DOHH2 (cell line): ENCODE data around the gene APCDD1L.

ENCODE experiments used
- H3F3A ChIP-seq: fragments of 200-600 bp; sonication (generic), shearing (Covaris generic); 2 replicates; pipeline ENCODE4 v1.6.0; 2016; ENCODE audit warnings: antibody characterized with exemption, mild to moderate bottlenecking; ENCODE audit not compliant: control insufficient read depth, insufficient read depth
- H3K27ac ChIP-seq: fragments of 200-600 bp; sonication (generic); 2 replicates; pipeline ENCODE4 v1.5.1; 2014; ENCODE audit warnings: low read depth, mild to moderate bottlenecking, low read length, moderate library complexity
- H3K27me3 ChIP-seq: fragments of 200-600 bp; sonication (generic); 2 replicates; pipeline ENCODE4 v1.6.1; 2014; ENCODE audit warnings: mild to moderate bottlenecking, low read length, mixed read lengths; ENCODE audit not compliant: control insufficient read depth
- H3K36me3 ChIP-seq: fragments of 200-600 bp; sonication (generic); 2 replicates; pipeline ENCODE4 v1.6.1; 2014; ENCODE audit warnings: mild to moderate bottlenecking, low read length, moderate library complexity, mixed read lengths; ENCODE audit not compliant: control insufficient read depth
- H3K4me1 ChIP-seq: fragments of 200-600 bp; sonication (generic); 2 replicates; pipeline ENCODE4 v1.6.1; 2014; ENCODE audit warnings: mild to moderate bottlenecking, low read length, mixed read lengths; ENCODE audit not compliant: control insufficient read depth
- H3K4me2 ChIP-seq: fragments of 200-600 bp; sonication (generic); 2 replicates; pipeline ENCODE4 v1.6.0; 2014; ENCODE audit warnings: mild to moderate bottlenecking, low read length, moderate library complexity
- H3K4me3 ChIP-seq: fragments of 200-600 bp; sonication (generic); 2 replicates; pipeline ENCODE4 v1.5.1; 2014; ENCODE audit warnings: mild to moderate bottlenecking, low read length, mixed read lengths
- H3K79me2 ChIP-seq: fragments of 200-600 bp; sonication (generic); 2 replicates; pipeline ENCODE4 v1.6.1; 2014; ENCODE audit warnings: mild to moderate bottlenecking, low read length, mixed read lengths; ENCODE audit not compliant: control insufficient read depth
- H3K9me2 ChIP-seq: fragments of 200-600 bp; sonication (generic); replicated peaks from 2 replicates; pipeline ENCODE4 v1.6.1; 2014; ENCODE audit warnings: mild to moderate bottlenecking, low read length, mixed read lengths; ENCODE audit not compliant: control insufficient read depth
- H3K9me3 ChIP-seq: fragments of 200-600 bp; sonication (generic); 2 replicates; pipeline ENCODE4 v1.6.1; 2014; ENCODE audit warnings: antibody characterized with exemption, low read length, mixed read lengths; ENCODE audit not compliant: control insufficient read depth, insufficient read depth
- H4K20me1 ChIP-seq: fragments of 200-600 bp; sonication (generic); 2 replicates; pipeline ENCODE4 v1.6.0; 2014; ENCODE audit warnings: low read depth, mild to moderate bottlenecking, antibody characterized with exemption, low read length, moderate library complexity; ENCODE audit not compliant: control insufficient read depth, insufficient read depth
- EZH2phosphoT487 ChIP-seq: fragments of 200-600 bp; sonication (generic); IDR thresholded peaks from 2 replicates; pipeline ENCODE4 v1.6.1; 2017; ENCODE audit warnings: borderline replicate concordance, mild to moderate bottlenecking, antibody characterized with exemption, low read length, moderate library complexity, mixed read lengths
- TF ChIP-seq, protein P1 (sequence below): fragments of 200-600 bp; sonication (generic); IDR thresholded peaks from one replicate; pipeline ENCODE4 v1.5.1; 2014; ENCODE audit warnings: antibody characterized with exemption, mild to moderate bottlenecking, low read depth, low read length; ENCODE audit not compliant: poor library complexity, severe bottlenecking

APCDD1L gene

DNA sequence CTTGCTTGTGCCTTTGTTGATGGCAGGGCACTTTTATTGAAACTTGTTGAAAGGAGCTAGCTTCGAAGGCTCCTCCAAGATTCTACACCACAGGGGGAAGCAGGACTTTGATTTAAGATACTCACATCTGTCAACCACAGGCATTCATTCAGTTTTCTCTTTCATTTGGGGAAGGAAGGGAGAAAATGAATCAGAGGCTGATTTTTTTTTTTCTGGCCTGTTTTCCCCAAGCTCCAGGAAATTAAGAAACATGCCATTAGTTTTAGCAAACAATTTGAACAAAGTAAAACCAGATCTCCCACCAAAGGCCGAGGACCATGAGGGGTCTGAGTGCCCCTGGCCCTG lies 8.7 kb upstream of the APCDD1L start:
- H3K36me3 ChIP-seq: no peaks in the 10 kb centered on the region
- H3K9me3 ChIP-seq: no peaks in the 10 kb centered on the region
- no peaks in the 10 kb centered on the region for H3K79me2 ChIP-seq
- H3F3A ChIP-seq: no peaks in the 10 kb centered on the region
- no peak overlapping the region for H3K4me2 ChIP-seq
- TF ChIP-seq, protein P1, sequence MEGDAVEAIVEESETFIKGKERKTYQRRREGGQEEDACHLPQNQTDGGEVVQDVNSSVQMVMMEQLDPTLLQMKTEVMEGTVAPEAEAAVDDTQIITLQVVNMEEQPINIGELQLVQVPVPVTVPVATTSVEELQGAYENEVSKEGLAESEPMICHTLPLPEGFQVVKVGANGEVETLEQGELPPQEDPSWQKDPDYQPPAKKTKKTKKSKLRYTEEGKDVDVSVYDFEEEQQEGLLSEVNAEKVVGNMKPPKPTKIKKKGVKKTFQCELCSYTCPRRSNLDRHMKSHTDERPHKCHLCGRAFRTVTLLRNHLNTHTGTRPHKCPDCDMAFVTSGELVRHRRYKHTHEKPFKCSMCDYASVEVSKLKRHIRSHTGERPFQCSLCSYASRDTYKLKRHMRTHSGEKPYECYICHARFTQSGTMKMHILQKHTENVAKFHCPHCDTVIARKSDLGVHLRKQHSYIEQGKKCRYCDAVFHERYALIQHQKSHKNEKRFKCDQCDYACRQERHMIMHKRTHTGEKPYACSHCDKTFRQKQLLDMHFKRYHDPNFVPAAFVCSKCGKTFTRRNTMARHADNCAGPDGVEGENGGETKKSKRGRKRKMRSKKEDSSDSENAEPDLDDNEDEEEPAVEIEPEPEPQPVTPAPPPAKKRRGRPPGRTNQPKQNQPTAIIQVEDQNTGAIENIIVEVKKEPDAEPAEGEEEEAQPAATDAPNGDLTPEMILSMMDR: no peak
- TF ChIP-seq EZH2phosphoT487: no peak
- no peaks in the 10 kb centered on the region for H3K4me1 ChIP-seq
- no peaks in the 10 kb centered on the region for H3K27me3 ChIP-seq
- no peak overlapping the region for H3K4me3 ChIP-seq
- no peaks in the 10 kb centered on the region for H3K9me2 ChIP-seq
- H4K20me1 ChIP-seq: no peaks in the 10 kb centered on the region
- no peak overlapping the region for H3K27ac ChIP-seq

DNA sequence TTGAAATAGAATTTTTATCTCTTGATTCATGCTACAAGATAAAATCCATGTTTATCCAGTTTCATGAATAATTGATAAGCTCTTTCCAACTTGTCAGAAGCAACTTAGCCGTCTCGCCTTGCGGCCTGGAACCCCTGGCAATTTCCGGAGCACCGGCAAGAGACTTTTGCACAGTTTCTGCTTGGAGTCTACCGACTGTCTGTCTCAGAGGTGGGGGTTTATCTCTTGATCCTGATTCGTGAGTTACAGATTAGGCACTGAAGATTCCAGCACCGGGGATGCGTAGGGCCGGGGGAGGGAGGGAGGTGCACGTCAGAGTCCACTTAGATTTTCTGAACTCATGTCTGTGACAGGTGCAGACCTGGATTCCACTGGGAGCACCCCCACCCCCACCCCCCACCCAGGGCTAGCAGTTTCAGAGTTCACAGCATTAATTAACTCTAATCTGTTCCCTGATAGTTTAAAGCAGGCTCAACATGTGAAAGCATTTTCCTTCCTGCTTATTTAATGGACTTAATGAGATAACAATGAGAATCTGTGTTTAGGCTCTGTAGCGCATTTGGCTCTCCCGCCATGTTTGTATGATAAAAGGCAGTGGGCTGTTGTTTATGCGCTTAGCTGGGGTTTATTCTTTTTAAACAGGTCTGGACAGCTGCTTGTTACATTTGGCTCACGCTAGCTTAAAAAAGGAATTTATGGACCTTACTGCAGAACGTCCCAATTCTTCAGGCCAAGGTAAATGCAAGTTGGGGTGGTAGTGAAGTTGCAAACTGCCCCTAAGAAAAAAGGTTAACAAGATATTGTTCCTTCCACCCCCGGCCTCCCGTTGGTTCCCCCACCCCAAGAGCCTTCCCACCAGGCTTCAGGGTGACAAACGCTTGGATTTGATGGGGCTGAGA lies 8.1 kb upstream of the APCDD1L start:
- no peak overlapping the region for H3K4me2 ChIP-seq
- H3K27me3 ChIP-seq: no peaks in the 10 kb centered on the region
- no peak for TF ChIP-seq EZH2phosphoT487
- TF ChIP-seq, protein P1: no peak
- no peaks in the 10 kb centered on the region for H3K9me2 ChIP-seq
- no peaks in the 10 kb centered on the region for H3K36me3 ChIP-seq
- H3K27ac ChIP-seq: no peak overlapping the region
- no peaks in the 10 kb centered on the region for H3K79me2 ChIP-seq
- H3K9me3 ChIP-seq: no peaks in the 10 kb centered on the region
- H3K4me3 ChIP-seq: no peak overlapping the region
- H4K20me1 ChIP-seq: no peaks in the 10 kb centered on the region
- H3K4me1 ChIP-seq: no peaks in the 10 kb centered on the region
- no peaks in the 10 kb centered on the region for H3F3A ChIP-seq

- H3K27ac ChIP-seq: no peak overlapping the region
- no peaks in the 10 kb centered on the region for H3K4me1 ChIP-seq
- H3K4me2 ChIP-seq: no peak overlapping the region
- no peaks in the 10 kb centered on the region for H4K20me1 ChIP-seq
- no peaks in the 10 kb centered on the region for H3K36me3 ChIP-seq
- TF ChIP-seq EZH2phosphoT487: no peak
- TF ChIP-seq, protein P1: no peak
- no peak overlapping the region for H3K4me3 ChIP-seq
- H3K9me2 ChIP-seq: no peaks in the 10 kb centered on the region
- H3K9me3 ChIP-seq: no peaks in the 10 kb centered on the region
- no peaks in the 10 kb centered on the region for H3F3A ChIP-seq
- H3K79me2 ChIP-seq: no peaks in the 10 kb centered on the region
- H3K27me3 ChIP-seq: no peaks in the 10 kb centered on the region
Measured at GRCh38 chr20:58522666-58523065, 7.5 kb upstream of the APCDD1L start.
